Smooth muscle cell of the pulmonary artery (primary cell): ENCODE measurements around the gene NATD1. TPM values are rescaled to one million over a fixed set of nuclear protein-coding genes. Genes with fewer than 3 reads are reported as not detected.

Experiments used
- total RNA-seq: library from RNA; depleted of rRNA; stranded (reverse); fragments of >200 nt; gene quantifications from 2 replicates; pipeline ENCODE4 v1.2.3, GENCODE V29; 2014

Gene NATD1, protein sequence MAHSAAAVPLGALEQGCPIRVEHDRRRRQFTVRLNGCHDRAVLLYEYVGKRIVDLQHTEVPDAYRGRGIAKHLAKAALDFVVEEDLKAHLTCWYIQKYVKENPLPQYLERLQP
- total RNA-seq: 11.2 and 16.3 TPM in 2 replicates

DNA sequence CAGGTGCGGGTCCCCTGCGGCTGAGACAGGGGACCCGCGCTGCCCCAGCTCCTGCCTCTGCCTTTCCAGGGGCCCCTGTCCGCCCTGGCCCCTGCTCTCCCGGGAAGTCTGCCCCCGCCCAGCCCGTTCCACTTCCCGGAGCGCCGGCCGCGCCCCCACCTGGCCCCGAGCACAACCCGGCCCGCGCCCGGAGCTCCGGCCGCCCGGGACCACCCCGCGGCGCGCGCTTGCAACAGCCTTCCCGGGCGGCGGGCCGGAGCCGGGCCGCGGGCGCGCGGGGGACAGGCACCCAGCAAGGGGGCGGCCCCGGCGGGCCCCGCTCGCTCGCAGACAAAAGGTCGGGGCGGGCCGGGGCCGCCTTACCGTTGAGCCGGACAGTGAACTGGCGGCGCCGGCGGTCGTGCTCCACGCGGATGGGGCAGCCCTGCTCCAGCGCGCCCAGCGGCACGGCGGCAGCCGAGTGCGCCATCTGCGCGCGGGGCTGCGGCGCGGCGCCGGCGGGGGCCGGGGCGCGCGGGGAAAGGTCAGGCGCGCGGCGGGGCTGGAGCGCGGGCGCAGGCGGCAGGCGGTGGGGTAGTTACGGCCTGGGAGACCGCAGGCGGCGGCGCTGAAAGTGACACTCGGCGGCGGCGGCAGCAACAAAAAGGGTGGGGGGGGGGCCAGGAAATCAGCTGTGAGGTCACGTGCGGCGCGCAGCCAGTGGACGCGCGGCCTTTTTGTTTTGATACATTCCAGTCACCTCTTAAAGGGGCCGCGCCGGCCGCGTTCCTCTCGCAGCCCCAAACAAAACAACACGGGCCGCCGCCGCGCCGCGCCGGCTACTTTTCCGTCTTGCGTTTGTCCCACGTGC, at the start of gene NATD1:
NATD1 (minus strand) TSS at position 615 of the 850 bp plus-strand sequence; CDS start at position 469, 146 bp downstream.

DNA sequence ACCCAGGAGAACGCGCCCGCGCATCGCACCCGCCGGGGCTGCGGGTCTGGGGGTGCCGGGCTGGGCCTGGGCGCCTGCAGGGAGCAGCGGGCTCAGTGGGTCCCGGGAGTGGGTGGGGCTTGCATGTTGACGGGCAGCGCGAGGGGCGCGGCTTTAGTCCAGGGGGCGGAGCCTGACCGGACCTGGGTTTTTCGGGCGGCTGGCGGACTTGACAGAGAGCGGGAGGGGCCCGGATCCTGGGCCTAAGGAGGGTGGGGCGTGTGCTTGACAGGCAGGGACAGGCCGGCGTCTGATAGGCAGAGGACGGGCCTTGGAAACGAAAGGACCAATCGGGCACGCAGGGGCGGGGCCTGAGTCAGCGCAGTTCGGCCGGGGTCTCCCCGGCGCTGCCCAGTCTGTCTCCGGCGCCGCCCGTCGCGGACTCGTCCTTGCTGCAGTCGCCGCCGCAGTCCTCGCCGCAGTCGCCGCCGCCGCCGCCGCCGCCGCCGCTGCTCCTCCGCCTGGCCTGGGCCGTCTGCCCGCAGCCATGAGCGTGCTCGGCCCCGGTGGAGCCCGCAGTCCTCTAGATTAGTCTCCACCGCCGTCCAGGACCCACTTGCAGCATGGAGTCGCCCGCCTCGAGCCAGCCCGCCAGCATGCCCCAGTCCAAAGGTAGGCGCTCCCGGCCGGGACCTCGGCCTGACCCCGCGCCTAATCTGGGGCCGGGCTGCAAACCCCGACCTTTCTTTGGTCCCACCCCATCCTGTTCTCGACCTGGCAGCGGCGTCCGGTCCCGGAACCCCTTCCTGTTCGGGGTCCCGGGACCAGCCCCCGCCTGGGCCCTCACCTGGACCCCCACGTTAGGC, 31.3 kb upstream of the NATD1 start, which contains the start of gene MAP2K3:
MAP2K3 (plus strand) TSS at position 393 of the 845 bp plus-strand sequence; CDS start at position 603, 210 bp downstream.

DNA sequence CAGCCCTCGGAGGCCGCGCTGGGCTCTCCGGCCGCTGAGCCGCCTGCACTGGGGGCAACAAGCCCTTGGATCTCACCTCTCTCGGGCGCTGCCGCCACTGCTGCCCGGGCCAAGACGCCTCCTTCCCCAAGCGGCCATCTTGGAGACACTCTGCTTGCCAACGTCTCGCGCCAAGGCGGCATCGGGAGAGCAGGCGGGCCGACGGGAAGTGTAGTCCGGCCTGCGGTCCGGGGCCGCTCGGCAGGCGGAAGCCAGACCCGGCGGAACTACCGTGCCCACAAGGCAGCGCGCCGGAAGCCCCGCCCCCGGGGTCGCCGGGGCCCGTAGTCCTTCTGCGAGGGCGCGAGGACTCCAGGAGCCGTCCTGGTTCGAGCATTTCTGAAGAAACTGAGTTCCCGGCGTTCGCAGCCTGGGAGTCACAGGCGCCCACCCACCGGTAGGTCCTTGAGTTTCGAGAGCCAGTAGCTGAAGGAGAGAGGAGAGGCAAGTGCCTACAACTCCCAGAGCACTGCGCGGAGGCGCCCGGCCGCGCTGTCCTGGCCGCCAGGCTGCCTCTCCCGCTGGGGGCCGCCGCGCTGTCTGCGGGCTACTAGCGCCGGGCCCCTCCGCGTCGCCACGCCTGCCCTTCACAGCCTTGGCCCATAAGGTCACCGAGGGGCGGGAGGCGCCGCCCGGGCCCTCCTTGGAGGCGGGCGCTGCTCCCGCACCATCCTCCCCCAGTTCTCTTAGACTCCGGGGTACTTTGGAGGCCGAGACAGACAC, 39.0 kb downstream of the NATD1 start, which contains the start of gene TMEM11:
TMEM11 (minus strand) TSS at position 147 of the 762 bp plus-strand sequence; CDS start at position 138, 9 bp downstream.

Other genes with a start within 250 kb of the NATD1 start
- gene USP22, start 210.4 kb downstream of the NATD1 start, total RNA-seq: 244 and 274 TPM in 2 replicates
- gene DHRS7B, start 126.4 kb downstream of the NATD1 start, total RNA-seq: 12.6 and 18.3 TPM in 2 replicates
- gene TMEM11, start 39.2 kb downstream of the NATD1 start, total RNA-seq: 17.7 and 21.0 TPM in 2 replicates
- gene MAP2K3, start 31.3 kb upstream of the NATD1 start, total RNA-seq: 46.7 and 59.2 TPM in 2 replicates
- gene KCNJ12, start 122.9 kb upstream of the NATD1 start, total RNA-seq: 2.3 and 4.5 TPM in 2 replicates